ENCODE data around the gene OTULIN.

OTULIN gene

GRCh38 chr5:14675865-14676300 lies 11.4 kb downstream of the OTULIN start:
- Histone ChIP-seq H3K4me3 (ENCODE audit: low read depth, low read length) (no peak overlapping the region), H3K4me1 (ENCODE audit: control insufficient read depth, insufficient read depth, low read length) (peaks cover 11% of the 10 kb centered on the region)

GRCh38 chr5:14676320-14676719 lies 11.8 kb downstream of the OTULIN start:
- Histone ChIP-seq H3K27ac (ENCODE audit: extremely low read depth, low read depth, low read length) (no peak overlapping the region), H3K9me3 (ENCODE audit: control insufficient read depth, insufficient read depth, low read depth, low read length) (no peaks in the 10 kb centered on the region), H3K36me3 (ENCODE audit: control insufficient read depth in 2 of 2, insufficient read depth in 1 of 2, low read length in 2 of 2) (peaks cover 31% of the 10 kb centered on the region in 2 experiments), H3K4me3 (ENCODE audit: low read depth, low read length) (no peak overlapping the region), H3K4me1 (ENCODE audit: control insufficient read depth, insufficient read depth, low read length) (peaks cover 7% of the 10 kb centered on the region)
- ChIA-PET CTCF (interaction anchor here (0.5 to 1.6 kb wide), 2 partner anchors 17 to 327 kb away, joined by 3 to 5 read pairs; no protein-coding TSS in a partner anchor), POLR2A (no interaction called here)
- TF ChIP-seq ZNF112 (tag by site-specific recombination; IDR thresholded peaks at IDR 0.05): no peak
- TF ChIP-seq ZSCAN30 (tag by site-specific recombination; IDR thresholded peaks at IDR 0.05): no peak
- TF ChIP-seq GLIS1 (tag by site-specific recombination; IDR thresholded peaks at IDR 0.05): no peak
- TF ChIP-seq KLF1 (tag by site-specific recombination; IDR thresholded peaks at IDR 0.05): no peak
- no peak for TF ChIP-seq ZNF169 (tag by site-specific recombination; IDR thresholded peaks at IDR 0.05)
- no peak for TF ChIP-seq ZNF140 (tag by site-specific recombination; IDR thresholded peaks at IDR 0.05)

More at GRCh38 chr5:14675865-14676300, 11.4 kb downstream of the OTULIN start:
- Histone ChIP-seq H3K9me3 (ENCODE audit: control insufficient read depth, insufficient read depth, low read depth, low read length) (no peaks in the 10 kb centered on the region), H3K27ac (ENCODE audit: extremely low read depth, low read depth, low read length) (no peak overlapping the region), H3K36me3 (ENCODE audit: control insufficient read depth in 2 of 2, insufficient read depth in 1 of 2, low read length in 2 of 2) (peaks cover 26 to 27% of the 10 kb centered on the region in 2 experiments)
- TF ChIP-seq ZNF514 (tag by site-specific recombination; IDR thresholded peaks at IDR 0.05) (no peak), ZFP3 (tag by site-specific recombination; IDR thresholded peaks at IDR 0.05; ENCODE audit: low read depth) (no peak), ZNF18 (tag by site-specific recombination; IDR thresholded peaks at IDR 0.05) (no peak), ZNF585B (tag by site-specific recombination; IDR thresholded peaks at IDR 0.05) (no peak), FEZF1 (tag by site-specific recombination; IDR thresholded peaks at IDR 0.05) (no peak), ZNF501 (tag by site-specific recombination; IDR thresholded peaks at IDR 0.05) (no peak)
- CTCF ChIA-PET: no interaction called here
- POLR2A ChIA-PET: no interaction called here

GRCh38 chr5:14678773-14679334 lies 14.3 kb downstream of the OTULIN start:
- no peak overlapping the region for H3K4me3 ChIP-seq (ENCODE audit: low read depth, low read length)
- H3K27ac ChIP-seq (ENCODE audit: extremely low read depth, low read depth, low read length): no peak overlapping the region
- CTCF ChIA-PET: interaction anchor here (0.6 to 1.0 kb wide), 3 partner anchors 12 to 324 kb away, joined by 3 to 4 read pairs (median 4); no protein-coding TSS in a partner anchor
- H3K4me1 ChIP-seq (ENCODE audit: control insufficient read depth, insufficient read depth, low read length): no peaks in the 10 kb centered on the region
- POLR2A ChIA-PET: no interaction called here
- no peak for TF ChIP-seq ZNF19 (tag by site-specific recombination; IDR thresholded peaks at IDR 0.05; ENCODE audit: low read depth)
- 0 out of 2 replicates have a peak, but pooled peaks have one; percentile 14 for TF ChIP-seq MYNN (tag by site-specific recombination; IDR thresholded peaks at IDR 0.05; ENCODE audit: borderline replicate concordance)
- no peaks in the 10 kb centered on the region for H3K9me3 ChIP-seq (ENCODE audit: control insufficient read depth, insufficient read depth, low read depth, low read length)
- H3K36me3 ChIP-seq (ENCODE audit: control insufficient read depth in 2 of 2, insufficient read depth in 1 of 2, low read length in 2 of 2): peaks cover 48 to 53% of the 10 kb centered on the region in 2 experiments

- peaks cover 50% of the 10 kb centered on the region in 2 experiments for H3K36me3 ChIP-seq (ENCODE audit: control insufficient read depth in 2 of 2, insufficient read depth in 1 of 2, low read length in 2 of 2)
- H3K4me3 ChIP-seq (ENCODE audit: low read depth, low read length): no peak overlapping the region
- ChIA-PET POLR2A (no interaction called here), CTCF (interaction anchor here (0.8 to 1.0 kb wide), 3 partner anchors 10 to 323 kb away, joined by 3 to 4 read pairs (median 4); no protein-coding TSS in a partner anchor)
- no peak overlapping the region for H3K27ac ChIP-seq (ENCODE audit: extremely low read depth, low read depth, low read length)
- no peaks in the 10 kb centered on the region for H3K9me3 ChIP-seq (ENCODE audit: control insufficient read depth, insufficient read depth, low read depth, low read length)
- TF ChIP-seq FEZF1 (tag by site-specific recombination; IDR thresholded peaks at IDR 0.05) (no peak), ZNF654 (tag by site-specific recombination; IDR thresholded peaks at IDR 0.05; ENCODE audit: low read depth) (no peak), ZNF311 (tag by site-specific recombination; IDR thresholded peaks at IDR 0.05; ENCODE audit: borderline replicate concordance) (no peak), ZNF621 (tag by site-specific recombination; IDR thresholded peaks at IDR 0.05) (no peak)
- no peaks in the 10 kb centered on the region for H3K4me1 ChIP-seq (ENCODE audit: control insufficient read depth, insufficient read depth, low read length)
Observed at GRCh38 chr5:14679595-14679994, 15.1 kb downstream of the OTULIN start.
